Loucy (cell line): ENCODE results near the gene EIF3F.

Experiments
- H2AFZ ChIP-seq: fragments of 200-600 bp; sonication (generic); 2 replicates; pipeline ENCODE4 v1.6.0; 2016; ENCODE audit warnings: antibody characterized with exemption, mild to moderate bottlenecking, low read length, moderate library complexity
- H3F3A ChIP-seq: fragments of 200-600 bp; 2 replicates; pipeline ENCODE4 v1.6.0; 2016; ENCODE audit warnings: antibody characterized with exemption, low read depth, mild to moderate bottlenecking
- H3K27me3 ChIP-seq: fragments of 200-600 bp; sonication (generic); 2 replicates; pipeline ENCODE4 v1.6.1; 2014; ENCODE audit warnings: low read length, mild to moderate bottlenecking; ENCODE audit not compliant: insufficient read depth, poor library complexity, severe bottlenecking
- H3K36me3 ChIP-seq: fragments of 200-600 bp; sonication (generic); 2 replicates; pipeline ENCODE4 v1.6.1; 2016; ENCODE audit warnings: low read length; ENCODE audit not compliant: insufficient read depth
- H3K4me1 ChIP-seq: fragments of 200-600 bp; sonication (generic); 2 replicates; pipeline ENCODE4 v1.5.1; 2014; ENCODE audit warnings: low read length, mild to moderate bottlenecking; ENCODE audit not compliant: insufficient read depth, poor library complexity, severe bottlenecking
- H3K4me2 ChIP-seq: fragments of 200-600 bp; sonication (generic); 2 replicates; pipeline ENCODE4 v1.6.0; 2014; ENCODE audit warnings: antibody characterized with exemption, low read length, low read depth, mild to moderate bottlenecking; ENCODE audit not compliant: poor library complexity, severe bottlenecking
- H3K4me3 ChIP-seq: fragments of 200-600 bp; sonication (generic); 2 replicates; pipeline ENCODE4 v1.5.1; 2014; ENCODE audit warnings: low read length, mild to moderate bottlenecking, mixed read lengths; ENCODE audit not compliant: poor library complexity, severe bottlenecking
- H3K79me2 ChIP-seq: fragments of 200-600 bp; sonication (generic); 2 replicates; pipeline ENCODE4 v1.6.1; 2014; ENCODE audit warnings: low read length; ENCODE audit not compliant: insufficient read depth
- H3K9ac ChIP-seq: fragments of 200-600 bp; sonication (generic); 2 replicates; pipeline ENCODE4 v1.6.0; 2014; ENCODE audit warnings: mild to moderate bottlenecking, low read depth, low read length, moderate library complexity; ENCODE audit not compliant: poor library complexity, severe bottlenecking
- H3K9me2 ChIP-seq: fragments of 200-600 bp; sonication (generic); replicated peaks from 2 replicates; pipeline ENCODE4 v1.6.1; 2016; ENCODE audit warnings: low read depth, low read length, mixed read lengths
- H3K9me3 ChIP-seq: fragments of 200-600 bp; sonication (generic); 2 replicates; pipeline ENCODE4 v1.6.1; 2014; ENCODE audit warnings: mild to moderate bottlenecking, antibody characterized with exemption, low read length, low read depth; ENCODE audit not compliant: insufficient read depth
- H4K20me1 ChIP-seq: fragments of 200-600 bp; sonication (generic); 2 replicates; pipeline ENCODE4 v1.6.0; 2014; ENCODE audit warnings: antibody characterized with exemption, low read length, mild to moderate bottlenecking; ENCODE audit not compliant: insufficient read depth, poor library complexity, severe bottlenecking
- CTCF ChIP-seq: fragments of 200-600 bp; sonication (generic); conservative IDR thresholded peaks from 2 replicates; pipeline ENCODE4 v1.5.1; 2014; ENCODE audit warnings: mild to moderate bottlenecking, antibody characterized with exemption, low read length
- EZH2phosphoT487 ChIP-seq: fragments of 200-600 bp; IDR thresholded peaks from 2 replicates; pipeline ENCODE4 v1.6.1; 2018; ENCODE audit warnings: antibody characterized with exemption, mild to moderate bottlenecking, moderate library complexity, borderline replicate concordance

EIF3F gene

GRCh38 chr11:7974668-7975067, 12.5 kb upstream of the EIF3F start:
- H3K4me2 ChIP-seq, result no peak overlapping the region
- no peaks in the 10 kb centered on the region for H3K79me2 ChIP-seq
- H3F3A ChIP-seq, result no peaks in the 10 kb centered on the region
- H3K36me3 ChIP-seq, result no peaks in the 10 kb centered on the region
- H3K4me1 ChIP-seq, result no peaks in the 10 kb centered on the region
- no peaks in the 10 kb centered on the region for H4K20me1 ChIP-seq
- no peaks in the 10 kb centered on the region for H3K27me3 ChIP-seq
- TF ChIP-seq EZH2phosphoT487 (no peak), CTCF (no peak)
- H3K9me2 ChIP-seq, result no peaks in the 10 kb centered on the region
- no peak overlapping the region for H3K4me3 ChIP-seq
- H2AFZ ChIP-seq, result no peak overlapping the region
- no peaks in the 10 kb centered on the region for H3K9me3 ChIP-seq
- no peak overlapping the region for H3K9ac ChIP-seq

GRCh38 chr11:7977232-7977917, 9.8 kb upstream of the EIF3F start:
- Histone ChIP-seq H3K27me3 (no peaks in the 10 kb centered on the region), H3K9ac (no peak overlapping the region), H3K36me3 (no peaks in the 10 kb centered on the region), H3K4me2 (no peak overlapping the region), H3K79me2 (no peaks in the 10 kb centered on the region), H3K9me2 (no peaks in the 10 kb centered on the region), H3K4me1 (no peaks in the 10 kb centered on the region), H4K20me1 (no peaks in the 10 kb centered on the region), H2AFZ (no peak overlapping the region), H3F3A (no peaks in the 10 kb centered on the region), H3K4me3 (no peak overlapping the region), H3K9me3 (no peaks in the 10 kb centered on the region)
- no peak for TF ChIP-seq EZH2phosphoT487
- TF ChIP-seq CTCF, result no peak

- Histone ChIP-seq H3K9me3 (no peaks in the 10 kb centered on the region), H3K9ac (no peak overlapping the region), H2AFZ (no peak overlapping the region), H3K4me1 (no peaks in the 10 kb centered on the region), H3K4me3 (no peak overlapping the region), H3F3A (no peaks in the 10 kb centered on the region), H3K36me3 (no peaks in the 10 kb centered on the region), H3K4me2 (no peak overlapping the region), H3K27me3 (no peaks in the 10 kb centered on the region), H3K79me2 (no peaks in the 10 kb centered on the region), H4K20me1 (no peaks in the 10 kb centered on the region), H3K9me2 (no peaks in the 10 kb centered on the region)
- no peak for TF ChIP-seq EZH2phosphoT487
- no peak for TF ChIP-seq CTCF
Observed at GRCh38 chr11:7981619-7982157, 5.4 kb upstream of the EIF3F start.
